Measurements from ENCODE around the gene SCYGR5. TPM values are rescaled to one million over a fixed set of nuclear protein-coding genes. Genes with fewer than 3 reads are reported as not detected.
A peak's percentile ranks its signal among the peaks of the same experiment; 100 is the strongest.

SCYGR5 gene
- total and polyA plus RNA-seq, 12 donors, result not detected

- ATAC-seq, result no peak
- no peak overlapping the region for H3K27ac ChIP-seq
- no peaks in the 10 kb centered on the region for H3K27me3 ChIP-seq
- WGBS, 2 donors, result 63 to 65% methylated on average over 5 of the region's 5 CpGs
- DNase-seq, result no peak
- H3K36me3 ChIP-seq, result no peaks in the 10 kb centered on the region
- H3K9me3 ChIP-seq, result no peaks in the 10 kb centered on the region
- H3K4me1 ChIP-seq, result no peaks in the 10 kb centered on the region
- no peak overlapping the region for H3K4me3 ChIP-seq
- intact Hi-C loops (cut with DNase I), result no loop called here
- TF ChIP-seq, protein P1, sequence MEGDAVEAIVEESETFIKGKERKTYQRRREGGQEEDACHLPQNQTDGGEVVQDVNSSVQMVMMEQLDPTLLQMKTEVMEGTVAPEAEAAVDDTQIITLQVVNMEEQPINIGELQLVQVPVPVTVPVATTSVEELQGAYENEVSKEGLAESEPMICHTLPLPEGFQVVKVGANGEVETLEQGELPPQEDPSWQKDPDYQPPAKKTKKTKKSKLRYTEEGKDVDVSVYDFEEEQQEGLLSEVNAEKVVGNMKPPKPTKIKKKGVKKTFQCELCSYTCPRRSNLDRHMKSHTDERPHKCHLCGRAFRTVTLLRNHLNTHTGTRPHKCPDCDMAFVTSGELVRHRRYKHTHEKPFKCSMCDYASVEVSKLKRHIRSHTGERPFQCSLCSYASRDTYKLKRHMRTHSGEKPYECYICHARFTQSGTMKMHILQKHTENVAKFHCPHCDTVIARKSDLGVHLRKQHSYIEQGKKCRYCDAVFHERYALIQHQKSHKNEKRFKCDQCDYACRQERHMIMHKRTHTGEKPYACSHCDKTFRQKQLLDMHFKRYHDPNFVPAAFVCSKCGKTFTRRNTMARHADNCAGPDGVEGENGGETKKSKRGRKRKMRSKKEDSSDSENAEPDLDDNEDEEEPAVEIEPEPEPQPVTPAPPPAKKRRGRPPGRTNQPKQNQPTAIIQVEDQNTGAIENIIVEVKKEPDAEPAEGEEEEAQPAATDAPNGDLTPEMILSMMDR (IDR thresholded peaks at IDR 0.05), result no peak
These were observed 7.9 kb downstream of the SCYGR5 start for GRCh38 chr2:227674485-227674884.

DNA sequence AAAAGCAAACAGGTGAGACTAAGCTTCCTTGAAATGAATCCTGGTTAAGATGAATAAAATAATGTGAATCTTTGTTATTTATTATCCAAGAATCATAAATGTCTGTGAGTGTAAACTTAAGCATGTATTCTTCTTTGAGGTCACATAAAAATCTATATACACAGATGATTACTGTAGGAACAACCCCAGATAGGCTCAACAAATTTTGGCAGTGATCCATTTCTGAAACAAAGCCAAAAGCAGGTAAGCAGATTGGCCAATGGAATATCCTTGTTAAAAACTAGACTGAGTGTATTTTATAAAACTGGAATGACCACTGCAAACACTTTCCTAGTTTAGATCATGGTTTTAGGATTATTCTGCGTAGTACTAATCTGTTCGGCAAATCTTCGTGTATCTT is 11.3 kb downstream of the SCYGR5 start:
- no peak for ATAC-seq
- DNase-seq, result no peak
- Histone ChIP-seq H3K4me3 (no peak overlapping the region), H3K4me1 (no peaks in the 10 kb centered on the region), H3K36me3 (no peaks in the 10 kb centered on the region), H3K27me3 (peaks cover 0 to 2% (median 0%) of the 10 kb centered on the region in 7 donors), H3K27ac (no peak overlapping the region), H3K9me3 (no peaks in the 10 kb centered on the region)
- WGBS, 2 donors, result 93 to 96% methylated on average over 3 of the region's 3 CpGs
- TF ChIP-seq, protein P1 (IDR thresholded peaks at IDR 0.05), result no peak
- intact Hi-C loops (cut with DNase I), result no loop called here

DNA sequence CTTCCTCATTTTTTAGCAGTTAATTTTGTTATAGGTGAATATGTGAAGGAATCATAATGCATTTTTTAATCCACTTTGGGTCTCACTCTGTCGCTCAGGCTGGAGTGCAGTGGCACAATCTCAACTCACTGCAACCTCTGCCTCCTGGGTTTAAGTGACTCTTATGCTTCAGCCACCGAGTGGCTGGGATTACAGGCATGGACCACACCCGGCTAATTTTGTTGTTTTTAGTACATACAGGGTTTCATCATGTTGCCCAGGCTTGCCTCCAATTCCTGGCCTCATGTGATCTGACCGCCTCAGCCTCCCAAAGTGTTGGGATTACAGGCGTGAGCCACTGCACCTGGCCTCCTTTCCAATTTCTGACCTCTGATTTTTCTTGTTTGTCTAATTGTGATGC is 17.7 kb downstream of the SCYGR5 start:
- no peak for DNase-seq
- no peak overlapping the region for H3K4me3 ChIP-seq
- H3K9me3 ChIP-seq, result no peaks in the 10 kb centered on the region
- TF ChIP-seq, protein P1 (IDR thresholded peaks at IDR 0.05), result no peak
- intact Hi-C loops (cut with DNase I), result no loop called here
- H3K36me3 ChIP-seq, result no peaks in the 10 kb centered on the region
- no peak for ATAC-seq
- H3K27ac ChIP-seq, result no peak overlapping the region
- H3K27me3 ChIP-seq, result peaks cover 0 to 8% (median 0%) of the 10 kb centered on the region in 7 donors
- H3K4me1 ChIP-seq, result no peaks in the 10 kb centered on the region
- 74 to 77% methylated on average over 5 of the region's 5 CpGs for WGBS, 2 donors

DNA sequence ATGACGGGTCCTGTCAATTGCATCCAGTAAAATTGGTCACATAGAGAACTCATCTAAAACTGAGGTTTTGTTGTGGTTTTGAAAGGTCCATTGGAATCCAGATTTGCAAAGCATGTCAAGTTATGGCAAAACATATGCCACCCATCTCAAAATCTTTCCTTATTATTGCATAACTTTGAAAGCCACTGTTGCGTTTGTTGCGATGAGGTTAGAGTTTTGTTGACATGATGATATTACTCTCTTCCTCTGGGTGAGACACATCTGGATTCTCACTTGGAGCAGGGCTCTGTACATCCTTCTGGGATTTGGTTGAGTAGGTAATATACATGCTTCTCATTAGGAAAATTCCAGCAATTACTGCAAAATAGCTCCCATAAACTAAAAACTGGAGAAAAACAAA is 20.6 kb downstream of the SCYGR5 start:
- intact Hi-C loops (cut with DNase I), result no loop called here
- Histone ChIP-seq H3K9me3 (no peaks in the 10 kb centered on the region), H3K27me3 (peaks cover 0 to 8% (median 0%) of the 10 kb centered on the region in 7 donors), H3K4me1 (no peaks in the 10 kb centered on the region), H3K4me3 (no peak overlapping the region), H3K27ac (no peak overlapping the region), H3K36me3 (no peaks in the 10 kb centered on the region)
- peak in 2 of 8 donors; percentile 39 to 58 for ATAC-seq
- 69 to 74% methylated on average over 3 of the region's 3 CpGs for WGBS, 2 donors
- TF ChIP-seq, protein P1 (IDR thresholded peaks at IDR 0.05), result no peak
- no peak for DNase-seq

All from heart right ventricle (tissue), 16 donors.